Tibial nerve (tissue), 4 donors: Measurements from ENCODE around the gene TRIM45. TPM values are rescaled to one million over a fixed set of nuclear protein-coding genes. Genes with fewer than 3 reads are reported as not detected.
"Not testable (repeated sequence)": the region's sequence is repeated elsewhere in the genome, so short reads cannot be mapped to it uniquely, and the experiment has no call there.

Experiments
- DNase-seq, 2 donors: peaks; one replicate each; pipeline ENCODE4 v3.0.0-alpha.2; 2019; ENCODE audit warnings: low spot score in 2 of 2
- H3K27ac ChIP-seq, 4 donors: fragments of 200-600 bp; sonication (generic) in 3 of 4; one replicate each; pipeline ENCODE4 v1.5.1; 2017 to 2019; ENCODE audit warnings: mild to moderate bottlenecking in 1 of 4
- H3K27me3 ChIP-seq, 2 donors: fragments of 200-600 bp; sonication (generic) in 1 of 2; one replicate each; pipeline versions ENCODE4 v1.5.1 to v1.6.0; 2017 to 2019
- H3K36me3 ChIP-seq, 3 donors: fragments of 200-600 bp; sonication (generic); one replicate each; pipeline ENCODE4 v1.5.1; 2018 to 2019
- H3K4me1 ChIP-seq, 4 donors: fragments of 200-600 bp; sonication (generic) in 3 of 4; one replicate each; pipeline ENCODE4 v1.5.1; 2017 to 2019
- H3K4me3 ChIP-seq, 4 donors: fragments of 200-600 bp; sonication (generic) in 3 of 4; one replicate each; pipeline ENCODE4 v1.5.1; 2017 to 2019; ENCODE audit warnings: mild to moderate bottlenecking in 1 of 4, moderate library complexity in 1 of 4
- H3K9me3 ChIP-seq, 4 donors: fragments of 200-600 bp; sonication (generic) in 3 of 4; one replicate each; pipeline ENCODE4 v1.5.1; 2017 to 2019
- EP300 ChIP-seq, 2 donors: sonication (generic); formaldehyde crosslinking; IDR thresholded peaks; one replicate each; pipeline ENCODE4 v1.6.1; 2017; ENCODE audit warnings: antibody characterized with exemption in 2 of 2, mild to moderate bottlenecking in 1 of 2
- POLR2A ChIP-seq, 2 donors: fragments of 450-650 bp; IDR thresholded peaks; one replicate each; pipeline ENCODE4 v1.6.1; 2017; ENCODE audit warnings: antibody characterized with exemption in 2 of 2, mild to moderate bottlenecking in 2 of 2, moderate library complexity in 2 of 2
- WGBS, 2 donors: methylation state at CpG; one replicate each; pipeline ENCODE4 v1.1.5; 2018; 5-methylcytosine and 5-hydroxymethylcytosine counted together
- total RNA-seq, 4 donors: library from RNA; depleted of rRNA; stranded (reverse); fragments of >200 nt; gene quantifications; one replicate each; pipeline ENCODE4 v1.1.0, GENCODE V29; 2016
- TF ChIP-seq, protein P1 (sequence below), 5 experiments: fragments of 200-600 bp in 3 of 5; fragments of 450-650 bp in 2 of 5; sonication (generic) in 3 of 5; IDR thresholded peaks; one replicate each; pipeline ENCODE4 v1.5.1; 2016 to 2019; ENCODE audit warnings: antibody characterized with exemption in 5 of 5, mild to moderate bottlenecking in 3 of 5, moderate library complexity in 2 of 5

Gene TRIM45
- total RNA-seq, 4 donors from 2014 or later, result 3.3 to 6.9 (median 4.8) TPM

DNA sequence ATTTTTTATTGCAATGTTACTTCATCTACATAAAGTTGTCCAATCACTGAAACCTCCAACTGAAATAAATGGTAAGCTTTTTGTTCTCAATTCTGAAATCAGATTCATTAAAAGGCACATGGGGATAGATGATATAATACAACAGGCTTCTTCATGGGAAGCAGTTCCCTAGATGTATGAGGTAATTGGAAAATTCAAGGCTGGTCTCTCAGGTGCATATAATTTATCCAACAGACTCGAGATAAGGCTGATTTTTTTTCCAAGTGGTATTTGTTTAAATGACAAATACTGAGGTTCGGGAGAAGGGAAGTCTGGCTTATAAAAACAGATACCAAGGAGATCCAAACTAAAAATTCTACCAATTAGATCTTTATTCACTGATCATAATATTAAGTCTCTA lies 14.2 kb downstream of the TRIM45 start:
- Histone ChIP-seq H3K4me3 (no peak overlapping the region), H3K36me3 (peaks cover 0 to 84% (median 0%) of the 10 kb centered on the region in 3 donors), H3K4me1 (no peaks in the 10 kb centered on the region), H3K27ac (no peak overlapping the region), H3K27me3 (no peaks in the 10 kb centered on the region), H3K9me3 (no peaks in the 10 kb centered on the region)
- TF ChIP-seq, protein P1, sequence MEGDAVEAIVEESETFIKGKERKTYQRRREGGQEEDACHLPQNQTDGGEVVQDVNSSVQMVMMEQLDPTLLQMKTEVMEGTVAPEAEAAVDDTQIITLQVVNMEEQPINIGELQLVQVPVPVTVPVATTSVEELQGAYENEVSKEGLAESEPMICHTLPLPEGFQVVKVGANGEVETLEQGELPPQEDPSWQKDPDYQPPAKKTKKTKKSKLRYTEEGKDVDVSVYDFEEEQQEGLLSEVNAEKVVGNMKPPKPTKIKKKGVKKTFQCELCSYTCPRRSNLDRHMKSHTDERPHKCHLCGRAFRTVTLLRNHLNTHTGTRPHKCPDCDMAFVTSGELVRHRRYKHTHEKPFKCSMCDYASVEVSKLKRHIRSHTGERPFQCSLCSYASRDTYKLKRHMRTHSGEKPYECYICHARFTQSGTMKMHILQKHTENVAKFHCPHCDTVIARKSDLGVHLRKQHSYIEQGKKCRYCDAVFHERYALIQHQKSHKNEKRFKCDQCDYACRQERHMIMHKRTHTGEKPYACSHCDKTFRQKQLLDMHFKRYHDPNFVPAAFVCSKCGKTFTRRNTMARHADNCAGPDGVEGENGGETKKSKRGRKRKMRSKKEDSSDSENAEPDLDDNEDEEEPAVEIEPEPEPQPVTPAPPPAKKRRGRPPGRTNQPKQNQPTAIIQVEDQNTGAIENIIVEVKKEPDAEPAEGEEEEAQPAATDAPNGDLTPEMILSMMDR (IDR thresholded peaks at IDR 0.05), result no peak
- TF ChIP-seq EP300 (IDR thresholded peaks at IDR 0.05) (no peak), POLR2A (IDR thresholded peaks at IDR 0.05) (no peak)
- no peak for DNase-seq
- WGBS, 2 donors, result 75 to 79% methylated on average over 2 of the region's 2 CpGs

DNA sequence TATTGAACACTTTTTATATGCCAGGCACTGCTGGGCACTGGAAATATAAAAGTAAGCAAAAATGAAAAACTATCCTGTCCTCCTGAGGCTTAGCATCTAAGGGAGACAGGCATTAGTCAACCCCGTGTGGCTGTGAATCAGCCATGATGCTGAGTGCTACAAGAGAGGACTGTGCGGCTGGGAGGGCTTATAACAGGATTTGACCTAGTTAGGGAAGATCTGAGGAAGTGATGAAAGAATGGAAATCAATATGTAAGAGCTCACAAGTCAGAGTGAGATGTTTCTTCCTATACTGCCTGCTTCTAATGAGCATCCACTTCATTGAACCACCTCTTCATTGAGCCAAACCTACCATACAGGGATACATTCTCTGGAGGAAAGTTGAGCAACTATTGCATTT lies 15.1 kb downstream of the TRIM45 start:
- H3K9me3 ChIP-seq, result no peaks in the 10 kb centered on the region
- H3K4me3 ChIP-seq, result no peak overlapping the region
- TF ChIP-seq, protein P1 (IDR thresholded peaks at IDR 0.05), result no peak
- TF ChIP-seq POLR2A (IDR thresholded peaks at IDR 0.05), result no peak
- no peak for TF ChIP-seq EP300 (IDR thresholded peaks at IDR 0.05)
- no peak for DNase-seq
- 90 to 93% methylated on average over 2 of the region's 2 CpGs for WGBS, 2 donors
- no peaks in the 10 kb centered on the region for H3K4me1 ChIP-seq
- peaks cover 0 to 82% (median 0%) of the 10 kb centered on the region in 3 donors for H3K36me3 ChIP-seq
- no peaks in the 10 kb centered on the region for H3K27me3 ChIP-seq
- no peak overlapping the region for H3K27ac ChIP-seq

DNA sequence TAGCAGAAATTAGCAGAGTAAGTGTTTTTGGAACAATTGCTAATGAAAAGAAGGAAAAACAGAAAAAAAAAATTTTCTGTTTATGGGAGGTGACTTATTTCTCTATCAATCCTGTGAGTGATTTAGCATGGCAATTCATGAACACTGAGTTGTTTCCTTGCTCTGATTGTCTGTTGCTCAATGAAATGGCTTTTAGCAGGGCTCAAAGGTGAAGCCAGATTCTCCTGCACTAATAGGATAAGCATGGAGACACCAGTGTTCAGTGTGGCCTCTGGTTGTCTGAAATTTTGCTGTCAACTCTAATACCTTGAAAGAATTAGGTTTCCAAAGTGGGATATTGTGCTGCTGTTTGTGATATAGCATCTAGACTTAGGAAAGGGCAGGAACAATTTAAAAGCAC lies 15.8 kb downstream of the TRIM45 start:
- no peak overlapping the region for H3K27ac ChIP-seq
- H3K36me3 ChIP-seq, result peaks cover 0 to 80% (median 0%) of the 10 kb centered on the region in 3 donors
- H3K4me3 ChIP-seq, result no peak overlapping the region
- H3K4me1 ChIP-seq, result no peaks in the 10 kb centered on the region
- DNase-seq, result no peak
- no peaks in the 10 kb centered on the region for H3K27me3 ChIP-seq
- H3K9me3 ChIP-seq, result no peaks in the 10 kb centered on the region
- no peak for TF ChIP-seq POLR2A (IDR thresholded peaks at IDR 0.05)
- TF ChIP-seq EP300 (IDR thresholded peaks at IDR 0.05), result no peak
- TF ChIP-seq, protein P1 (IDR thresholded peaks at IDR 0.05), result no peak

DNA sequence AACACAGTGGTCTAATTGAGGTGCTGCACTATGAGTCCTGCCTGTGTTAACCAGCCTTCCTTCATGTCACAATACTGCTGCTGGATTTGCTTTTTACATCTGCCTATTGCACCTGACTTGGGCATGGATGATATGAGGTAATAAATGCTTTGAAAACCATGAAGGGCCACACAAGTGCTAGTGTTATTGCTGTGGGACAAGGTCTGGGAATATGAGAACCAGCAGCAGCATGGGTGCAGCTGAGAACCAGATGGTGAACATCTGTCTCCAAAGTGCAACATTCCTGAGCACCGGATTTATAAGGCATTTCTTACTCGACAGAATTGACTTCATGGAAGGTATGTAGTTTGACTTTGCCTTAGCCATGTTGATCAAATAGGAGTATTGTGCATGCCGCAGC lies 16.6 kb downstream of the TRIM45 start:
- Histone ChIP-seq H3K27me3 (no peaks in the 10 kb centered on the region), H3K4me1 (no peaks in the 10 kb centered on the region), H3K36me3 (peaks cover 0 to 78% (median 0%) of the 10 kb centered on the region in 3 donors), H3K27ac (no peak overlapping the region), H3K4me3 (no peak overlapping the region), H3K9me3 (no peaks in the 10 kb centered on the region)
- TF ChIP-seq EP300 (IDR thresholded peaks at IDR 0.05) (no peak), POLR2A (IDR thresholded peaks at IDR 0.05) (no peak)
- TF ChIP-seq, protein P1 (IDR thresholded peaks at IDR 0.05), result no peak
- WGBS, 2 donors, result 66 to 80% methylated on average over 3 of the region's 3 CpGs
- no peak for DNase-seq

DNA sequence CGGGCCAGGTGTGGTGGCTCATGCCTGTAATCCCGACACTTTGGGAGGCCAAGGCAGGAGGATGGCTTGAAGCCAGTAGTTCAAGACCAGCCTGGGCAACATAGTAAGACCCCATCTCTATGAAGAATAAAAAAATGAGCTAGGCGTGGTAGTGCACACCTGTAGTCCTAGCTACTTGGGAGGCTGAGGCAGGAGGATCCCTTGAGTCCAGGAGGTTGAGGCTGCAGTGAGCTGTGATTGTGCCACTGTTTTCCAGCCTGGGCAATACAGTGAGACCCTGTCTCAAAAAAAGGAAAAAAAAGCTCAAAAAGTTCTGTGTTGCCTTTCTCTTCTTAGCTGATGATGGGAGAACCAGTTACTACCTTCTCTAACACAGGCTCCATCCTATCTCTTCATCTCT lies 19.7 kb downstream of the TRIM45 start:
- not testable (repeated sequence) for H3K27me3 ChIP-seq, DNase-seq, H3K4me1 ChIP-seq, H3K27ac ChIP-seq, H3K4me3 ChIP-seq, H3K9me3 ChIP-seq
- 94 to 100% methylated on average over 3 of the region's 3 CpGs for WGBS, 2 donors
- H3K36me3 ChIP-seq, result peaks cover 0 to 60% (median 0%) of the 10 kb centered on the region in 3 donors

DNA sequence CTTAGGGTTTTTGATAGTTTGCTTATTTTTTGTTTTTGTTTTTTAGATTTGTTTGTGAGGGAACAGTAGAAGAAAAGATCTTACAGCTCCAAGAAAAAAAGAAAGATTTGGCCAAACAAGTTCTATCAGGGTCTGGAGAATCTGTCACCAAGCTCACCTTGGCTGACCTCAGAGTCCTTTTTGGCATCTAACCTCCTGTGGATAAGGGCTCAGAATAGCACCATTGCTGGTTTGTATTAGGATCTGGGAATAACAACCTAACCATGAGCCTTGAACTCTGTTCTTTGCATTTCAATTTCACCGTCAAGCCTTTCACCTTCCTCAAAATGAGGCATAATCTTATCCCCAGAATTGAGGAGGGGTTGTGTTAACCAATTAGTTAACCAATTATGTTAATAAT lies 20.2 kb downstream of the TRIM45 start:
- TF ChIP-seq EP300 (IDR thresholded peaks at IDR 0.05) (no peak), POLR2A (IDR thresholded peaks at IDR 0.05) (no peak)
- TF ChIP-seq, protein P1 (IDR thresholded peaks at IDR 0.05), result no peak

More for the DNA sequence above, 20.2 kb downstream of the TRIM45 start:
- Histone ChIP-seq H3K27ac (no peak overlapping the region), H3K27me3 (no peaks in the 10 kb centered on the region), H3K4me1 (peaks cover 0 to 3% (median 0%) of the 10 kb centered on the region in 4 donors), H3K36me3 (peaks cover 0 to 57% (median 0%) of the 10 kb centered on the region in 3 donors), H3K4me3 (no peak overlapping the region), H3K9me3 (no peaks in the 10 kb centered on the region)
- WGBS, 2 donors, result 97 to 100% methylated on average over 1 of the region's 1 CpG
- DNase-seq, result no peak
